Hippocampal formation (tissue), 2 donors: Measurements from ENCODE around the gene LLPH.
"Not testable (repeated sequence)": the region's sequence is repeated elsewhere in the genome, so short reads cannot be mapped to it uniquely, and the experiment has no call there.

Experiments used
- DNase-seq, 2 donors: peaks; one replicate each; lab custom pipeline; 2025; lab: John Stamatoyannopoulos, UW

LLPH gene

GRCh38 chr12:66130267-66131066 lies at the start of gene LLPH:
TSS of gene LLPH (minus strand) at chr12:66130750. CDS start at chr12:66129106, 1,644 bp downstream.
- DNase-seq: peak; percentile 46 to 72

GRCh38 chr12:66176105-66176900 lies 45.8 kb upstream of the LLPH start:
- DNase-seq: no peak

- not testable (repeated sequence) for DNase-seq
These were observed 44.1 kb upstream of the LLPH start for GRCh38 chr12:66174391-66175325.

- no peak for DNase-seq
These were observed 40.1 kb upstream of the LLPH start for GRCh38 chr12:66170606-66171005.

- DNase-seq: peak; percentile 90 to 91
These were observed 38.9 kb upstream of the LLPH start, which contains the start of gene TMBIM4 for GRCh38 chr12:66169221-66170170. TSS of gene TMBIM4 (minus strand) at chr12:66169996. CDS start at chr12:66169951, 45 bp downstream.

GRCh38 chr12:66168410-66168809 lies 37.9 kb upstream of the LLPH start:
- DNase-seq: no peak

- DNase-seq: no peak
These were observed 36.0 kb upstream of the LLPH start for GRCh38 chr12:66166561-66166960.

- DNase-seq: no peak
These were observed 34.6 kb upstream of the LLPH start for GRCh38 chr12:66165141-66165540.

- DNase-seq: no peak
These were observed 33.8 kb upstream of the LLPH start for GRCh38 chr12:66164349-66164821.

- no peak for DNase-seq
These were observed 32.7 kb upstream of the LLPH start for GRCh38 chr12:66163289-66163688.

- DNase-seq: no peak
These were observed 32.2 kb upstream of the LLPH start for GRCh38 chr12:66162701-66163100.

- DNase-seq: no peak
These were observed 30.2 kb upstream of the LLPH start for GRCh38 chr12:66160704-66161103.

GRCh38 chr12:66159123-66159522 lies 28.6 kb upstream of the LLPH start:
- no peak for DNase-seq

- no peak for DNase-seq
These were observed 26.1 kb upstream of the LLPH start for GRCh38 chr12:66156654-66157053.

GRCh38 chr12:66154776-66155175 lies 24.2 kb upstream of the LLPH start:
- DNase-seq: no peak

GRCh38 chr12:66152732-66153131 lies 22.2 kb upstream of the LLPH start:
- DNase-seq: no peak

GRCh38 chr12:66149702-66150398 lies 19.3 kb upstream of the LLPH start:
- no peak for DNase-seq

GRCh38 chr12:66144791-66145754 lies 14.5 kb upstream of the LLPH start:
- peak in 1 of 2 donors; percentile 26 for DNase-seq

GRCh38 chr12:66143868-66144267 lies 13.3 kb upstream of the LLPH start:
- DNase-seq: no peak
